Ovary (tissue), 3 donors: ENCODE data around the gene AHR.

Experiments used
- EP300 ChIP-seq: sonication (generic); formaldehyde crosslinking; IDR thresholded peaks from one replicate; pipeline ENCODE4 v1.6.1; 2017; ENCODE audit warnings: antibody characterized with exemption
- POLR2A ChIP-seq: fragments of 450-650 bp; IDR thresholded peaks from one replicate; pipeline ENCODE4 v1.6.1; 2017; ENCODE audit warnings: antibody characterized with exemption, mild to moderate bottlenecking, moderate library complexity
- TF ChIP-seq, protein P1 (sequence below), 3 donors: fragments of 450-650 bp in 2 of 3; fragments of 200-600 bp in 1 of 3; IDR thresholded peaks; one replicate each; pipeline versions ENCODE4 v1.5.1 to v1.8.0; 2016 to 2022; ENCODE audit warnings: antibody characterized with exemption in 3 of 3, mild to moderate bottlenecking in 1 of 3
- donor health status: DM: no; HTN: no; CAD: no.

DNA sequence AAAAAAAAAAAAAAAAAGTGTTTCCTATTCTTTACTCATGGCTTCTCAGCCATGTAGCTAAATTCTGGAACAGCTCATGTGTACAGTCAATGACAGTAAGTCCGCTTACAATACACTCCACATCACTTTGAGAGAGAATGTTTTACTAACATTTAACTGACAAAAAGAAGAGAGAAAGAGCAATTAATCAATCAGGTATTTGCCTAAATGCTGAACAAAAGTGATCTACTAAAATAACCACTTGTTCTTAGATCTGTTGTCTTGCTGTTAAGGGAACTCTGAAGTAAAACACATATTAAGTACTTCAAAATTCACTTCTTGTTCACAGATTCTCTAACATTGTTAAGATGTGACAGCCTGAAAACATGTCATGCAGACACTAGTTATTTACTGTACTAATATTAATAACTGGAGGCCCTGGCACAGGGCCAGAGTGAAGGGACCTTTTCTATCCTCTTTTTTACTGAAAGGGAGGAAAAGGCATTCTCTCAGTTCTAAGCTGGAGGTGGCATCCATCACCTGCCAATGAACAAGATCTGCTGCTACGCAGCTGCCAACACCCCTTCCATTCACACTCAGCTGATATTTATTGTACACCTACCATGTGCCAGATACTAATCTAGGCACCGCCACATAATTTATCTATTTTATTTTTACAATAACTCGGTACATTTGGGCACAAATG is 72.6 kb downstream of the AHR start:
- TF ChIP-seq POLR2A (no peak), EP300 (no peak)
- TF ChIP-seq, protein P1, sequence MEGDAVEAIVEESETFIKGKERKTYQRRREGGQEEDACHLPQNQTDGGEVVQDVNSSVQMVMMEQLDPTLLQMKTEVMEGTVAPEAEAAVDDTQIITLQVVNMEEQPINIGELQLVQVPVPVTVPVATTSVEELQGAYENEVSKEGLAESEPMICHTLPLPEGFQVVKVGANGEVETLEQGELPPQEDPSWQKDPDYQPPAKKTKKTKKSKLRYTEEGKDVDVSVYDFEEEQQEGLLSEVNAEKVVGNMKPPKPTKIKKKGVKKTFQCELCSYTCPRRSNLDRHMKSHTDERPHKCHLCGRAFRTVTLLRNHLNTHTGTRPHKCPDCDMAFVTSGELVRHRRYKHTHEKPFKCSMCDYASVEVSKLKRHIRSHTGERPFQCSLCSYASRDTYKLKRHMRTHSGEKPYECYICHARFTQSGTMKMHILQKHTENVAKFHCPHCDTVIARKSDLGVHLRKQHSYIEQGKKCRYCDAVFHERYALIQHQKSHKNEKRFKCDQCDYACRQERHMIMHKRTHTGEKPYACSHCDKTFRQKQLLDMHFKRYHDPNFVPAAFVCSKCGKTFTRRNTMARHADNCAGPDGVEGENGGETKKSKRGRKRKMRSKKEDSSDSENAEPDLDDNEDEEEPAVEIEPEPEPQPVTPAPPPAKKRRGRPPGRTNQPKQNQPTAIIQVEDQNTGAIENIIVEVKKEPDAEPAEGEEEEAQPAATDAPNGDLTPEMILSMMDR (IDR thresholded peaks at IDR 0.05): no peak
